GM19025 (cell line): ENCODE data around the gene KCNG1.
A peak's percentile ranks its signal among the peaks of the same experiment; 100 is the strongest.
"Not testable (repeated sequence)": the region's sequence is repeated elsewhere in the genome, so short reads cannot be mapped to it uniquely, and the experiment has no call there.

Source experiments
- ATAC-seq: cut with Tn5 transposase; IDR thresholded peaks from one replicate; pipeline ENCODE4 v1.9.1; 2021; ENCODE audit warnings: mild to moderate bottlenecking, low read depth, moderate library complexity; ENCODE audit not compliant: unreplicated experiment

Gene KCNG1

DNA sequence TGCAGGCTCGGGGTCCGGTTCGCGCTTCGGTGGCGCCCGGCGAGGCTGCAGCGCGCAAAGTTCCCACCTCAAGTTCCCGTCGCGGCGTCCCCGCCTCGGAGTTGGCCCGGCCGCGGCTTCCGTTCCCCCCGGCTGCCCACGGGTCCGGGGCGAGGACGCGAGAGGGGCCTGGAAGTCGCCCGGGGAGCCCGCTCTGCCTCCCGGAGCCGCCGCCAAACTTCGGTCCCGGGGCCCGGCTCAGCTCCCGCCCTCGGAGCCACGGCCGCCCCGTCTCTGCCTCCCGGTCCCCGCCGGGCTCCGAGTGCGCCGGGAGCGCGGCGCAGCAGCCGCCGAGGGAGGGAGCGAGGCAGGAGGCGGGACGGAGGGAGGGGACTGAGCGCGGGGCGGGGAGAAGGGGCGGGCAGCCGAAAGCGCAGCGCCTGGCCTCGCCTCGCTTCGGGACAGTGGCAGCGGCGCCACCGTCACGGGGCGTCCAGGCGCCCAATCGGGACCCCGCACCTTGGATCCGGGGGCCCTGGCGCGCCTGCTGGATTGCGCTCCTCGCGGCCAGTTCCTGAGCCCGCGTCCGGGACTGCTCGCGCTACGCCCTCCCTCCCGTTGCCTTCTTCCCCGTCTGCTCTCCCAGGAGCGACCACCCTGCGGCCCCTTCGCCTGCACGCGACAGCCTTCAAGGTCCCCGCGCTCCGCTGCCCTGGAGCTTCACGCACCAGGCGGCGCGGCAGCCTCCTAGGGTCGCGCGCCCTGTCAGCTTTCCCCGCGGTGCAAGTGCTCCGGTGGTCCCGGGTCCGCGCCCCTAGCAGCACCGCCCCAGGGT lies at the start of gene KCNG1:
TSS of gene KCNG1 (minus strand) at position 305 of the 814 bp plus-strand sequence. CDS start 12,769 bp downstream, outside the sequence.
- peak; percentile 48 for ATAC-seq

DNA sequence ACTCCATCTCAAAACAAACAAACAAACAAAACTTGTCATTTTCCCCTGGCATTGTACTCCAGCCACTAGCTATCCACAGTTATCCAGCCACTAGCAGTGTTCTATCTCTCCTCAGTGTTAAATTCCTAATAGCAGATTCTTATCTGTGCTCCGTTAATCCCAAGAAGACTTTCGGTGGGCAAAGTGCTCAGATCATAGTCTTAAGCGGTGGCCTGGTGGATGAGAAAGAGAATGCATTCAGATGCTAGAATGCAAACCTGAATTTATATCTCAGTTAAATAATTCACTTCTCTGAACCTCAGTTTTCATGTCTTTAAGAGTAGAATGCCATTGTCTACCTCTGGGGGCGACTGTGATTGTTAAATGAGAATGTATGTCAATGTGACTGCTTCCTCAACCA lies 47.7 kb upstream of the KCNG1 start:
- no peak for ATAC-seq

- no peak for ATAC-seq
Observed at GRCh38 chr20:51067792-51068191, 44.9 kb upstream of the KCNG1 start.

DNA sequence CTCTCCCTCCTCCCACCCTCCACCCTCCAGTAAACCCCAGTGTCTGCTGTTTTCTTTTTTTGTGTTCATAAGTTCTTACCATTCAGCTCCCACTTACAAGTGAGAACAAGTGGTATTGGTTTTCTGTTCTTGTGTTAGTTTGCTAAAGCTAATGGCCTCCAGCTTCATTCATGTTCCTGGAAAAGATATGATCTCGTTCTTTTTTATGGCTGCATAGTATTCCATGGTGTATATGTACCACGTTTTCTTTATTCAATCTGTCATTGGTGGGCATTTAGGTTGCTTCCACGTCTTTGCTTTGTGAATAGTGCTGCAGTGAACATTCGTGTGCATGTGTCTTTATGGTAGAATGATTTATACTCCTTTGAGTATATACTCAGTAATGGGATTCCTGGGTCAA lies 42.7 kb upstream of the KCNG1 start:
- no peak for ATAC-seq

GRCh38 chr20:51064137-51064536 lies 41.2 kb upstream of the KCNG1 start:
- ATAC-seq: no peak

- ATAC-seq: no peak
Observed at GRCh38 chr20:51062065-51062464, 39.2 kb upstream of the KCNG1 start.

- ATAC-seq: no peak
Observed at GRCh38 chr20:51061418-51062045, 38.6 kb upstream of the KCNG1 start.

GRCh38 chr20:51060301-51060700 lies 37.4 kb upstream of the KCNG1 start:
- ATAC-seq: no peak

DNA sequence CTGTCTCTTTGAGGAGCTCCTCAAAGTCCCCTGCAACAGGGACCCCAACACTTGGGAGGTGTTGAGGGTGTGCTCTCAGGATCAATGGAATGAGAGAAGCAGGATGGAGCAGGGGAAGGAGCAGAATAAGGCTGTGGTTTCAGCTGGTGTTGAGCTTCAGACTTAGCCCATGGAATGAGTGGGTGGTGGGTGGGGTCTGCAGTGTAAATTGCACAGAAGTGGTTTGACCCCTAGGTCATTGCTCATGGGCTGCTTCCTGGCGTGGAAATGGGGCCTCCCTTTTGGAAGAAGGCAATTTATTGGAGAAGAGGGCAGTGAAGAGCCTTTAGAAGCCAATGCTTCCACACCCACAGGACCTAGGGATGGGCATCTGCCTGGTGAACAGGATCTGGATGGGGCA lies 37.0 kb upstream of the KCNG1 start:
- ATAC-seq: no peak

- ATAC-seq: no peak
Observed at GRCh38 chr20:51058017-51058416, 35.1 kb upstream of the KCNG1 start.

GRCh38 chr20:51054233-51054632 lies 31.3 kb upstream of the KCNG1 start:
- ATAC-seq: no peak

GRCh38 chr20:51050531-51051075 lies 27.7 kb upstream of the KCNG1 start:
- ATAC-seq: no peak

DNA sequence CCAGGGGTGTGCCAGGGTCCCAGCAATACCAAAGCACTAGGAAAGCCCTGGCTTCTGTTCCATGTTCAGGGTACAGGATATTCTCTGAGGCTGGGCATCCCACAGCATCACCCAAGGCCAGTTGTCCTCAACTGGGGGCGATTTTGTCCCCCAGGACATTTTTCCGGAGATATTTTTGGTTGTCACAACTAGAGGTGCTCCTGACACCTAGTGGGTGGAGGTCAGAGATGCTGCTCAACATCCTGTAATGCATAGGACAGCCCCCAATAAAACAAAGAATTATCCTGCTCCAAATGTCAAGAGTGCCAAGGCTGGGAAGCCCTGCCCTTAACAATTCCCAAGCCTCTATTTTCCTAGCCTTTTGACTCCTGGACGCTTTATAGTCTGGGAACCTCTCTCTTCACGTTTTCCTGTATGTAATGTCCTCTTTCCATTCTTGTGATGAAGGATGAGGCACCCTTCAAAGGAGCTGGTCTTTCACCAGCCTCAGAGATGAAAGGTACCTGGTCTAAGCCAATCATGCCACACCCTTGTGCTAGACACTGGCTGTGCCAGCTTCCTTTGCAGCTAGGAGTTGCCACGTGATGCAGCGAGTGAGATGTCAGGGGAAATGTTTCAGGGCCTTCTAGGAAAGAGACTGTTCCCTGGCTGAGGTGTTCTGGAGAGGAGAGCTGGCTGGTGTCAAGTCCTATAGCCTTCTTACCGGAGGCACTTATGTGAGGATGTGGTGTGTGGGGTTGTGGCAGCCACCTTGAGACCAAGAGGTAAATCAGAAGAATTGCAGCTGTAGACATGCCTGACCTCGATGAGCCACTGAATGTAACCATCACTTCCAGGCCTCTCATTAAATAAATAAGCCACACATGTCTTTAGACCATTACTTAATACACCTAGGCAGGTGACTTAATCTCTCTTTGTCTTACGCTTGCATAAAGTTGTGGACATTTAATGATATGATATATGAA lies 23.4 kb upstream of the KCNG1 start:
- ATAC-seq: no peak

GRCh38 chr20:51045492-51045891 lies 22.6 kb upstream of the KCNG1 start:
- ATAC-seq: not testable (repeated sequence)

DNA sequence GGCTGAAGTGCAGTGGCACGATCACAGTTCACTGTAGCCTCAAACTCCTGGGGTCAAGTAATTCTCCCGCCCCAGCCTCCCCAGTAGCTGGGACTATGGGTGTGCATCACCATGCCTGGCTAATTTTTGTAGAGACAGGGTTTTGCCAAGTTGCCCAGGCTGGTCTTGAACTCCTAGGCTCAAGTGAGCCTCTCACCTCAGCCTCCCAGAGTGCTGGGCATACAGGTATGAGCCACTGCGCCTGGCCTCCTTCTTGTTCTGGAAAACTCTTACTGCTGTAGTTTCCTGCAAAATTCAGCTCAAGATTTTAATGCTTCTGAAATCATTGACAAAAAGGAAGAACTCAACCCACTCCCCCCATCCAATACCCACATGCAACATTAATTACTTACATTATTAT lies 21.9 kb upstream of the KCNG1 start:
- no peak for ATAC-seq

GRCh38 chr20:51043811-51044210 lies 20.9 kb upstream of the KCNG1 start:
- no peak for ATAC-seq

DNA sequence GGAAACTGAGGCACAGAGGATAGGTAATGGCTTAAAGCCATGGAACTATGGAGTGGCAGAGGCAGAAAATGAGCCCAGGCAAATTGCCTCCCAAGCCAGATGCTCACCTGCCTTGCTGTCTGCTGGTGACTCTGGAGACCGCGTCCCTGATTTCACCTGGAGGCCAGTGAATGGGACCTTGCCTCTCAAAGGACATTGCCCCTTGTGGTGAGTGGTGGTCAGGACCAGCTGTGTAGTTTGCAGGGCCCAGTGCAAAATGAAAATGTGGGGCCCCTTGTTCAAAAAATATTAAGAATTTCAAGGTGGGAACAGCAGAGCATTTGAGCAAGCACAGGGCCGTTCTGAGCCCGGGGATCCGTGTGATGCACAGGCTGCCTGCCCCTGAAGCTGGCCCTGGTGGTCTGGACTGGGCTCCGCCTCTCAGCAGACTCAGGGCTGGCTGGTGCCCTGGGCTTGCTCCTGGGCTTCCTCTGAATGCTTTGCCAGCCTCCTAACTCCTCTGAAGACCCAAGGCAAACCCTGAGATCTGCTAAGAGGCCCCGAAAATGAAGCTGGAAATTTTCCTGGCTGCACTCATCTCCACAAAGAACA lies 19.8 kb upstream of the KCNG1 start:
- ATAC-seq: no peak

DNA sequence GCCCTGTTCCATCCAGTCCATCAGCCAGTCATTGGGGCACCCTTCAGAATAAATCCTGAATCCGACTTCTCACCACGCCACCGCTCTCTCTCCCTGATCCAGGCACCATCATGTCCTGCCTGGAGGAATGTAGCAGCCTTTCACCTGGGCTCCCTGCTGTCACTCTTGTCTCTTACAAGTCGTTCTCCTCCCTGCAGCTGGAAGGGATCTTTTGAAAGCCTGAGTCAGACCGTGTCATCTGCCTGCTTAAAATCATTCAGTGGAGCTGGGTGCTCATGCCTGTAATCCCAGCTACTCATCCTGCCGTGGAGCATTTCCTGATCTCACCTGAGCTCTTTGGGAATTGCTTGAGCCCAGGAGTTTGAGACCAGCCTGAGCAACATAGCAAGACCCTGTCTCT lies 19.2 kb upstream of the KCNG1 start:
- no peak for ATAC-seq

- ATAC-seq: no peak
Observed at GRCh38 chr20:51037532-51038115, 14.7 kb upstream of the KCNG1 start.
